GM21423 (cell line): ENCODE results near the gene XYLT1.

Experiments
- ATAC-seq: cut with Tn5 transposase; IDR thresholded peaks from one replicate; pipeline ENCODE4 v1.9.1; 2021; ENCODE audit warnings: mild to moderate bottlenecking, moderate library complexity; ENCODE audit not compliant: unreplicated experiment

XYLT1 gene

GRCh38 chr16:17404941-17405689, 65.6 kb downstream of the XYLT1 start:
- no peak for ATAC-seq

- no peak for ATAC-seq
These were observed 66.8 kb downstream of the XYLT1 start for GRCh38 chr16:17403859-17404545.

GRCh38 chr16:17403156-17403809, 67.5 kb downstream of the XYLT1 start:
- ATAC-seq = no peak

GRCh38 chr16:17397499-17397891, 73.3 kb downstream of the XYLT1 start:
- no peak for ATAC-seq

- no peak for ATAC-seq
These were observed 73.8 kb downstream of the XYLT1 start for GRCh38 chr16:17396762-17397498.

GRCh38 chr16:17395849-17396480, 74.8 kb downstream of the XYLT1 start:
- ATAC-seq = no peak

GRCh38 chr16:17392857-17393692, 77.7 kb downstream of the XYLT1 start:
- no peak for ATAC-seq

GRCh38 chr16:17392127-17392856, 78.5 kb downstream of the XYLT1 start:
- ATAC-seq = no peak

GRCh38 chr16:17391715-17392114, 79.0 kb downstream of the XYLT1 start:
- no peak for ATAC-seq

- ATAC-seq = no peak
These were observed 81.4 kb downstream of the XYLT1 start for GRCh38 chr16:17389384-17389783.

GRCh38 chr16:17387256-17387655, 83.5 kb downstream of the XYLT1 start:
- no peak for ATAC-seq

GRCh38 chr16:17386229-17386628, 84.5 kb downstream of the XYLT1 start:
- ATAC-seq = no peak

GRCh38 chr16:17384471-17384870, 86.3 kb downstream of the XYLT1 start:
- ATAC-seq = no peak

GRCh38 chr16:17382949-17383863, 87.6 kb downstream of the XYLT1 start:
- no peak for ATAC-seq

- ATAC-seq = no peak
These were observed 88.2 kb downstream of the XYLT1 start for GRCh38 chr16:17382514-17382913.

GRCh38 chr16:17381784-17382183, 89.0 kb downstream of the XYLT1 start:
- no peak for ATAC-seq

- no peak for ATAC-seq
These were observed 90.1 kb downstream of the XYLT1 start for GRCh38 chr16:17380613-17381012.

- no peak for ATAC-seq
These were observed 91.6 kb downstream of the XYLT1 start for GRCh38 chr16:17379121-17379571.
